GM10847 (cell line): ENCODE results near the gene MZT2B.
"Not testable (repeated sequence)": the region's sequence is repeated elsewhere in the genome, so short reads cannot be mapped to it uniquely, and the experiment has no call there.

Experiments
- POLR2A ChIP-seq: IDR thresholded peaks from 2 replicates; pipeline ENCODE4 v1.6.1; 2011; ENCODE audit not compliant: insufficient read length; ENCODE audit errors: extremely low read depth

MZT2B gene

GRCh38 chr2:130181880-130182682 lies at the start of gene MZT2B:
Gene MZT2B (plus strand): TSS chr2:130182262. CDS start chr2:130182283, 21 bp downstream.
- TF ChIP-seq POLR2A = peak; percentile 50

GRCh38 chr2:130135692-130136541 lies 46.1 kb upstream of the MZT2B start:
- TF ChIP-seq POLR2A = no peak

- TF ChIP-seq POLR2A = not testable (repeated sequence)
These were observed 37.1 kb upstream of the MZT2B start, which contains the start of gene CCDC74B for GRCh38 chr2:130145006-130145414. Gene CCDC74B (minus strand): TSS chr2:130145112. CDS start chr2:130144996, 116 bp downstream.

- TF ChIP-seq POLR2A = no peak
These were observed 31.6 kb upstream of the MZT2B start for GRCh38 chr2:130150181-130151144.

GRCh38 chr2:130152816-130153595 lies 29.1 kb upstream of the MZT2B start:
- TF ChIP-seq POLR2A = no peak

GRCh38 chr2:130154773-130155765 lies 27.0 kb upstream of the MZT2B start:
- no peak for TF ChIP-seq POLR2A

GRCh38 chr2:130156624-130157004 lies 25.4 kb upstream of the MZT2B start:
- TF ChIP-seq POLR2A = no peak

GRCh38 chr2:130158631-130159030 lies 23.4 kb upstream of the MZT2B start:
- TF ChIP-seq POLR2A = no peak

GRCh38 chr2:130160131-130160530 lies 21.9 kb upstream of the MZT2B start:
- TF ChIP-seq POLR2A = no peak

- no peak for TF ChIP-seq POLR2A
These were observed 19.1 kb upstream of the MZT2B start for GRCh38 chr2:130162968-130163367.

- TF ChIP-seq POLR2A = no peak
These were observed 16.6 kb upstream of the MZT2B start for GRCh38 chr2:130165293-130166016.

GRCh38 chr2:130169896-130170295 lies 12.2 kb upstream of the MZT2B start:
- no peak for TF ChIP-seq POLR2A
